AG10803 (cell line): ENCODE results near the gene SUPT20HL2.

Experiments used
- DNase-seq: peaks from one replicate; pipeline ENCODE4 v3.0.0; 2010; ENCODE audit warnings: low read depth
- H3K4me3 ChIP-seq: 2 replicates; pipeline ENCODE4 v1.5.1; 2011; ENCODE audit warnings: mild to moderate bottlenecking, low read length, control low read depth
- CTCF ChIP-seq: conservative IDR thresholded peaks from 2 replicates; pipeline ENCODE4 v1.5.1; 2011; ENCODE audit warnings: mild to moderate bottlenecking, low read length, control low read depth, inconsistent platforms

The SUPT20HL2 gene

GRCh38 chrX:24306440-24306839, 7.4 kb downstream of the SUPT20HL2 start:
- no peak for DNase-seq
- no peak overlapping the region for H3K4me3 ChIP-seq
- TF ChIP-seq CTCF = no peak

- no peak overlapping the region for H3K4me3 ChIP-seq
- TF ChIP-seq CTCF = no peak
- DNase-seq = no peak
Measured at GRCh38 chrX:24305905-24306304, 8.0 kb downstream of the SUPT20HL2 start.

GRCh38 chrX:24301806-24302205, 12.1 kb downstream of the SUPT20HL2 start:
- no peak for DNase-seq
- no peak for TF ChIP-seq CTCF
- H3K4me3 ChIP-seq = no peak overlapping the region

- DNase-seq = no peak
- TF ChIP-seq CTCF = no peak
- H3K4me3 ChIP-seq = no peak overlapping the region
Measured at GRCh38 chrX:24301060-24301459, 12.8 kb downstream of the SUPT20HL2 start.

GRCh38 chrX:24298191-24298590, 15.7 kb downstream of the SUPT20HL2 start:
- DNase-seq = no peak
- no peak for TF ChIP-seq CTCF
- H3K4me3 ChIP-seq = no peak overlapping the region

- DNase-seq = no peak
- peak; percentile 19; the same call in 1 of the 2 replicates for TF ChIP-seq CTCF
- H3K4me3 ChIP-seq = no peak overlapping the region
Measured at GRCh38 chrX:24294619-24295018, 19.2 kb downstream of the SUPT20HL2 start.

GRCh38 chrX:24293412-24293811, 20.5 kb downstream of the SUPT20HL2 start:
- H3K4me3 ChIP-seq = no peak overlapping the region
- no peak for DNase-seq
- TF ChIP-seq CTCF = no peak
